Transverse colon (tissue), 4 donors: Measurements from ENCODE around the gene MPDZ. TPM values are rescaled to one million over a fixed set of nuclear protein-coding genes. Genes with fewer than 3 reads are reported as not detected.

Source experiments
- DNase-seq: peaks from one replicate; pipeline ENCODE4 v3.0.0-alpha.2; 2019
- H3K27ac ChIP-seq, 4 donors: fragments of 200-600 bp; sonication (generic); 2 replicates each; pipeline ENCODE4 v1.5.1; 2016 to 2018; ENCODE audit warnings: inconsistent platforms in 4 of 4
- H3K27me3 ChIP-seq: fragments of 200-600 bp; sonication (generic); 2 replicates; pipeline ENCODE4 v1.5.1; 2017; ENCODE audit warnings: inconsistent platforms
- H3K36me3 ChIP-seq, 4 donors: fragments of 200-600 bp; sonication (generic); 2 replicates each; pipeline ENCODE4 v1.5.1; 2017 to 2019; ENCODE audit warnings: inconsistent platforms in 4 of 4
- H3K4me1 ChIP-seq, 4 donors: fragments of 200-600 bp; sonication (generic); 2 replicates each; pipeline ENCODE4 v1.5.1; 2017 to 2020; ENCODE audit warnings: inconsistent platforms in 4 of 4
- H3K4me3 ChIP-seq, 4 donors: fragments of 200-600 bp; sonication (generic); 1 replicate in 1 of 4; 2 replicates in 3 of 4; pipeline versions ENCODE4 v1.5.1 to v1.6.1; 2017 to 2019; ENCODE audit warnings: inconsistent platforms in 4 of 4
- H3K9me3 ChIP-seq, 2 donors: fragments of 200-600 bp; sonication (generic); 2 replicates each; pipeline ENCODE4 v1.5.1; 2017 to 2019; ENCODE audit warnings: inconsistent platforms in 2 of 2
- EP300 ChIP-seq: sonication (generic); formaldehyde crosslinking; IDR thresholded peaks from one replicate; pipeline ENCODE4 v1.6.1; 2017; ENCODE audit warnings: antibody characterized with exemption, low read depth
- POLR2A ChIP-seq: fragments of 450-650 bp; IDR thresholded peaks from one replicate; pipeline ENCODE4 v1.6.1; 2016; ENCODE audit warnings: antibody characterized with exemption, mild to moderate bottlenecking, moderate library complexity
- POLR2AphosphoS5 ChIP-seq, 3 donors: sonication (generic); formaldehyde crosslinking; IDR thresholded peaks; one replicate each; pipeline ENCODE4 v1.6.1; 2016; ENCODE audit warnings: antibody characterized with exemption in 3 of 3
- WGBS, 2 donors: methylation state at CpG; one replicate each; pipeline ENCODE4 v1.1.5; 2018; ENCODE audit warnings: low coverage in 1 of 2; 5-methylcytosine and 5-hydroxymethylcytosine counted together
- in situ Hi-C, 4 donors: fragments of 200-750 bp; cut with MboI; loops; one replicate each; pipeline versions ENCODE4 v1.15.0 to v1.15.1; 2017; ENCODE audit warnings: low sequenced_read_pairs in 3 of 4, low pct_ligation_motif_present in 1 of 4, low pct_unique_long_range_greater_than_20kb in 1 of 4
- intact Hi-C: fragments of 100-400 bp; cut with DNase I; formaldehyde crosslinking; loops from one replicate; pipeline ENCODE4 v1.15.1; 2023; ENCODE audit warnings: low total_unique reads
- total RNA-seq, 4 donors: library from RNA; depleted of rRNA; stranded (reverse); fragments of >200 nt; gene quantifications; one replicate each; pipeline ENCODE4 v1.1.0, GENCODE V29; 2016
- TF ChIP-seq, protein P1 (sequence below), 5 experiments: fragments of 200-600 bp in 3 of 5; fragments of 450-650 bp in 2 of 5; sonication (generic) in 3 of 5; IDR thresholded peaks; 1 replicate in 2 of 5; 2 replicates in 3 of 5; pipeline ENCODE4 v1.5.1; 2016 to 2017; ENCODE audit warnings: antibody characterized with exemption in 5 of 5, inconsistent platforms in 3 of 5, mild to moderate bottlenecking in 2 of 5, moderate library complexity in 1 of 5

MPDZ gene
- total RNA-seq, 4 donors from 2014 or later, result 9.7 to 62.1 (median 14.5) TPM

DNA sequence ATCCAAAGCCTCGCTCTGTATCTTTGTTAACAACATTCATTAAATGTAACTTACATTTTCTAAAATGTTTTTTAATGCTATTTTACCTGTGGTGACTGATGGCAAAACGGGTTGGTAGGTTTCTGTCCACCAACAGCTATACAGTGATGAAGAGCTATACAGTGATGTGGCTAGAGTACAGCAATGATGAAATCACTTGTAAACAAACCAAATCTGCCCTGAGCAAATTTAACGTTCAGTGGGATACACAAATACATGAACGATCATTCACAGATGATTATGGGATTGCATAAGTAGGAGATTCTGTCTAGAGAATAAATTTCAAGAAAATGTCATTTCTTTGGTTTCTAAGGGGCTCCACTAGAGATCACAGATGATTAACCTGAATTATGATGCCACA lies 132.7 kb downstream of the MPDZ start:
- no peak for DNase-seq
- H3K27ac ChIP-seq, result no peak overlapping the region
- intact Hi-C loops (no loop called here), in situ Hi-C loops (no loop called here)
- no peak overlapping the region for H3K4me3 ChIP-seq
- TF ChIP-seq POLR2AphosphoS5 (IDR thresholded peaks at IDR 0.05), result no peak
- TF ChIP-seq, protein P1, sequence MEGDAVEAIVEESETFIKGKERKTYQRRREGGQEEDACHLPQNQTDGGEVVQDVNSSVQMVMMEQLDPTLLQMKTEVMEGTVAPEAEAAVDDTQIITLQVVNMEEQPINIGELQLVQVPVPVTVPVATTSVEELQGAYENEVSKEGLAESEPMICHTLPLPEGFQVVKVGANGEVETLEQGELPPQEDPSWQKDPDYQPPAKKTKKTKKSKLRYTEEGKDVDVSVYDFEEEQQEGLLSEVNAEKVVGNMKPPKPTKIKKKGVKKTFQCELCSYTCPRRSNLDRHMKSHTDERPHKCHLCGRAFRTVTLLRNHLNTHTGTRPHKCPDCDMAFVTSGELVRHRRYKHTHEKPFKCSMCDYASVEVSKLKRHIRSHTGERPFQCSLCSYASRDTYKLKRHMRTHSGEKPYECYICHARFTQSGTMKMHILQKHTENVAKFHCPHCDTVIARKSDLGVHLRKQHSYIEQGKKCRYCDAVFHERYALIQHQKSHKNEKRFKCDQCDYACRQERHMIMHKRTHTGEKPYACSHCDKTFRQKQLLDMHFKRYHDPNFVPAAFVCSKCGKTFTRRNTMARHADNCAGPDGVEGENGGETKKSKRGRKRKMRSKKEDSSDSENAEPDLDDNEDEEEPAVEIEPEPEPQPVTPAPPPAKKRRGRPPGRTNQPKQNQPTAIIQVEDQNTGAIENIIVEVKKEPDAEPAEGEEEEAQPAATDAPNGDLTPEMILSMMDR (IDR thresholded peaks at IDR 0.05), result no peak
- no peak for TF ChIP-seq POLR2A
- no peak for TF ChIP-seq EP300
- H3K27me3 ChIP-seq, result no peaks in the 10 kb centered on the region
- peaks cover 0 to 2% (median 0%) of the 10 kb centered on the region in 4 donors for H3K36me3 ChIP-seq
- no peaks in the 10 kb centered on the region for H3K9me3 ChIP-seq
- 74 to 81% methylated on average over 3 to 4 of the region's 4 CpGs for WGBS, 2 donors
- peaks cover 0 to 10% (median 0%) of the 10 kb centered on the region in 4 donors for H3K4me1 ChIP-seq

DNA sequence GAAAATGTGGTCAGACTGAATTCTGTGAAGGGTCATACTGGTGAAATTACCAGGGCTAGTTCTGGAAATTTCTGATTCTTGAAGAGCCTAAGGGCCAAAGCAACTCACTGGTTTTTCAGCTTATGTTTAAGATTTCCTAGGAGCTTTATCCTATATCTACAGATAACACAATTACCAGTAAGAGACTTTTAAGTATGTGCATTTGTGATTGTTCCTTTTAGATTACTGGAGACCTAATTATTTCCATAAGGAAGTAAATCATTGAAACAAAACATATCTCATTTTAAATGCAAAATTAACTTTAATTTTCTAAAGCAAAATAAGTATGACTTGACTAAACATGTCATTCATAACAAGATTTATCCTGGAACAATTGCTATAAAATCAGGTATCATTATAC lies 134.2 kb downstream of the MPDZ start:
- intact Hi-C loops (no loop called here), in situ Hi-C loops (no loop called here)
- H3K9me3 ChIP-seq, result no peaks in the 10 kb centered on the region

DNA sequence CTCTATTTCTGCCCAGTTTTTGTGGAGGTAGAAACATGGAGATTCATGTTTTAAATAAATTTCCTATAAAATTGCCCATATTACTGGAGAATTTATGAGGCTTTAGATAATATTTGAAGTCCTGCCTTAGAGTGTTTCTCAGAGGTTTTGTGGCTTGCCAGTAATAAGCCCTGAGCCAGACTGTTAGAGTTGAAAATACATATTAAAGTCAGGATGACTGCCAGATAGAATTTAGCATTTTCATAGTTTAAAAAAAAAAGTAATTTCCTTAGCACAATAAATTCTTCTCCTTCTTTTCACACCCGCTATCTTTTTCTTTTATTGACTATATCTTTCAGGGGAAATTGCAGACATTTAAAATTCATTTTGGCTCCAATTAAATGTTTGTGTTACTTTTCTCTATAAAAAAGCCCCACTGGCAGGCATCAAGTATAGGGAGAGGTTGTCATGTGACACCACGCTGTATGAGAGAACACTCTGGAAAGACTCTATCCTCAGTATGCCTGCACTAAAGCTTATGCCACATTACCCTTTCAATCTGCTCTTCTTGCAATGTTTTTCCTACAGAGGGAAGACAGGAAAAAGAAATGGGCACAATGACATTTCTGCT lies 135.2 kb downstream of the MPDZ start:
- H3K27ac ChIP-seq, result no peak overlapping the region
- no peaks in the 10 kb centered on the region for H3K36me3 ChIP-seq
- TF ChIP-seq POLR2AphosphoS5 (IDR thresholded peaks at IDR 0.05) (no peak), POLR2A (no peak), EP300 (no peak)
- TF ChIP-seq, protein P1 (IDR thresholded peaks at IDR 0.05), result no peak
- no peaks in the 10 kb centered on the region for H3K27me3 ChIP-seq
- in situ Hi-C loops (no loop called here), intact Hi-C loops (no loop called here)
- peaks cover 0 to 7% (median 2%) of the 10 kb centered on the region in 4 donors for H3K4me1 ChIP-seq
- H3K9me3 ChIP-seq, result no peaks in the 10 kb centered on the region
- no peak for DNase-seq
- 60 to 61% methylated on average over 2 of the region's 2 CpGs for WGBS, 2 donors
- no peak overlapping the region for H3K4me3 ChIP-seq

More for the DNA sequence above, 134.2 kb downstream of the MPDZ start:
- no peaks in the 10 kb centered on the region for H3K27me3 ChIP-seq
- no peak overlapping the region for H3K4me3 ChIP-seq
- TF ChIP-seq, protein P1 (IDR thresholded peaks at IDR 0.05), result no peak
- TF ChIP-seq POLR2AphosphoS5 (IDR thresholded peaks at IDR 0.05) (no peak), POLR2A (no peak), EP300 (no peak)
- H3K36me3 ChIP-seq, result peaks cover 0 to 2% (median 0%) of the 10 kb centered on the region in 4 donors
- H3K4me1 ChIP-seq, result peaks cover 0 to 10% (median 0%) of the 10 kb centered on the region in 4 donors
- no peak overlapping the region for H3K27ac ChIP-seq
- no peak for DNase-seq

DNA sequence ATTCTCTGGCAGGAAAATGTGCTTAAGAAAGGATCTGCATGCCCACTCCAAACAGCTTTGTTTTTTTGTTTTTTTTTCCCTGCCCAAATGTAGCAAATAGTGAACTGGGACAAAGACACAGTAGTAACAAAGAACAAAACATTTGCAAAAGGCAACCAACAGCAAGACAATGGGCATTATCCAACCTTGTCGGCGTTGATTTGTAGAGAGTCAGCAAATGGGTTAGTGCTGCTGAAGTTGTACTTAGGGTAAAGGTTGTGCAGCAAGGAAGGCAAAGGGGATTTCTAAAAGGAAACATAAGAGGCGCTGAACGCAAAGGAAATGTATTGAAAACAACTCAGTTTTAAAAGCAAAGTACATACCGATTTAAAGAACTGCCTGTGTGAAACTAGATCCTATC lies 136.2 kb downstream of the MPDZ start:
- in situ Hi-C loops (no loop called here), intact Hi-C loops (no loop called here)
- 83 to 89% methylated on average over 5 of the region's 5 CpGs for WGBS, 2 donors
- TF ChIP-seq EP300, result no peak
- TF ChIP-seq, protein P1 (IDR thresholded peaks at IDR 0.05), result no peak
- TF ChIP-seq POLR2AphosphoS5 (IDR thresholded peaks at IDR 0.05), result no peak
- Histone ChIP-seq H3K27ac (no peak overlapping the region), H3K27me3 (no peaks in the 10 kb centered on the region), H3K4me3 (no peak overlapping the region), H3K4me1 (peaks cover 0 to 4% (median 0%) of the 10 kb centered on the region in 4 donors), H3K9me3 (no peaks in the 10 kb centered on the region), H3K36me3 (no peaks in the 10 kb centered on the region)
- DNase-seq, result no peak
